Tibial nerve (tissue), 4 donors: ENCODE results near the gene COL2A1.

Source experiments
- CTCF ChIP-seq, 5 experiments: fragments of 200-600 bp in 3 of 5; fragments of 450-650 bp in 2 of 5; sonication (generic) in 3 of 5; IDR thresholded peaks; one replicate each; pipeline ENCODE4 v1.5.1; 2016 to 2019; ENCODE audit warnings: antibody characterized with exemption in 5 of 5, mild to moderate bottlenecking in 3 of 5, moderate library complexity in 2 of 5
- EP300 ChIP-seq, 2 donors: sonication (generic); formaldehyde crosslinking; IDR thresholded peaks; one replicate each; pipeline ENCODE4 v1.6.1; 2017; ENCODE audit warnings: antibody characterized with exemption in 2 of 2, mild to moderate bottlenecking in 1 of 2
- POLR2A ChIP-seq, 2 donors: fragments of 450-650 bp; IDR thresholded peaks; one replicate each; pipeline ENCODE4 v1.6.1; 2017; ENCODE audit warnings: antibody characterized with exemption in 2 of 2, mild to moderate bottlenecking in 2 of 2, moderate library complexity in 2 of 2

GRCh38 chr12:48043771-48044170, 39.5 kb upstream of the COL2A1 start:
- TF ChIP-seq CTCF (IDR thresholded peaks at IDR 0.05) (no peak), POLR2A (IDR thresholded peaks at IDR 0.05) (no peak), EP300 (IDR thresholded peaks at IDR 0.05) (no peak)
